HL-60 (cell line): ENCODE data around the gene SMG6.

Experiments used
- DNase-seq, 2 experiments: peaks; one replicate each; pipeline ENCODE4 v3.0.0-alpha.2; 2010 to 2020; ENCODE audit warnings: low read depth in 1 of 2, low spot score in 1 of 2
- H3K27ac ChIP-seq: fragments of 250-450 bp; sonication (Bioruptor Pico); replicated peaks from 2 replicates; pipeline ENCODE4 v1.5.1; 2020; ENCODE audit warnings: mild to moderate bottlenecking, moderate library complexity
- H3K27me3 ChIP-seq: fragments of 250-450 bp; sonication (Bioruptor Pico); 2 replicates; pipeline ENCODE4 v1.5.1; 2021; ENCODE audit warnings: mild to moderate bottlenecking, moderate library complexity; ENCODE audit not compliant: insufficient read depth, poor library complexity, severe bottlenecking
- H3K4me3 ChIP-seq: replicated peaks from 2 replicates; pipeline ENCODE4 v1.5.1; 2011; ENCODE audit warnings: mild to moderate bottlenecking, control low read depth, low read length; ENCODE audit not compliant: insufficient read depth
- CTCF ChIP-seq: IDR thresholded peaks from one replicate; pipeline ENCODE4 v1.5.1; 2011; ENCODE audit warnings: low read length, control low read depth, inconsistent platforms; ENCODE audit not compliant: insufficient read depth
- GABPA ChIP-seq: IDR thresholded peaks from 2 replicates; pipeline ENCODE4 v1.6.1; 2012; ENCODE audit warnings: low read depth
- POLR2AphosphoS5 ChIP-seq: IDR thresholded peaks from 2 replicates; pipeline ENCODE4 v1.6.1; 2012; ENCODE audit warnings: low read depth
- REST ChIP-seq: IDR thresholded peaks from 2 replicates; pipeline ENCODE4 v1.6.1; 2012; ENCODE audit warnings: low read depth; ENCODE audit not compliant: insufficient replicate concordance
- SPI1 ChIP-seq: IDR thresholded peaks from 2 replicates; pipeline ENCODE4 v1.6.1; 2012; ENCODE audit warnings: low read depth, mild to moderate bottlenecking, borderline replicate concordance

The SMG6 gene

GRCh38 chr17:2087597-2088211 lies 215.9 kb downstream of the SMG6 start:
- Histone ChIP-seq H3K4me3 (no peak overlapping the region), H3K27ac (peak overlapping the region; percentile 59), H3K27me3 (no peaks in the 10 kb centered on the region)
- DNase-seq = peak; percentile 87 to 88
- no peak for TF ChIP-seq CTCF
- peak; percentile 50; the same call in 1 of the 2 replicates for TF ChIP-seq SPI1
- peak; percentile 96 for TF ChIP-seq POLR2AphosphoS5

GRCh38 chr17:2086306-2086705 lies 217.3 kb downstream of the SMG6 start:
- Histone ChIP-seq H3K27me3 (no peaks in the 10 kb centered on the region), H3K4me3 (no peak overlapping the region), H3K27ac (no peak overlapping the region)
- no peak for DNase-seq
- TF ChIP-seq GABPA (no peak), SPI1 (no peak), POLR2AphosphoS5 (no peak), CTCF (no peak), REST (no peak)

- no peak for DNase-seq
- H3K27ac ChIP-seq = no peak overlapping the region
- no peak overlapping the region for H3K4me3 ChIP-seq
- no peaks in the 10 kb centered on the region for H3K27me3 ChIP-seq
- TF ChIP-seq POLR2AphosphoS5 = no peak
- TF ChIP-seq GABPA = no peak
- no peak for TF ChIP-seq REST
- no peak for TF ChIP-seq SPI1
These were observed 218.0 kb downstream of the SMG6 start for GRCh38 chr17:2085648-2085949.

- no peak for TF ChIP-seq CTCF
- no peak for TF ChIP-seq GABPA
- no peak for TF ChIP-seq SPI1
- TF ChIP-seq REST = no peak
- no peak for TF ChIP-seq POLR2AphosphoS5
- no peaks in the 10 kb centered on the region for H3K27me3 ChIP-seq
- H3K4me3 ChIP-seq = no peak overlapping the region
- no peak for DNase-seq
- H3K27ac ChIP-seq = no peak overlapping the region
These were observed 218.6 kb downstream of the SMG6 start for GRCh38 chr17:2084766-2085647.
